ENCODE data around the gene HTR2B. TPM values are rescaled to one million over a fixed set of nuclear protein-coding genes. Genes with fewer than 3 reads are reported as not detected.

HTR2B gene
- total RNA-seq, 2 donors from 2014 or later, result not detected

GRCh38 chr2:231111987-231112386, 12.9 kb downstream of the HTR2B start:
- no peak for TF ChIP-seq CTCF (conservative IDR thresholded peaks at IDR 0.05)
- WGBS, 2 experiments (ENCODE audit: insufficient coverage in 1 of 2, insufficient read length in 1 of 2), result 91 to 100% methylated on average over 1 of the region's 1 CpG
- Histone ChIP-seq H3K4me1 (ENCODE audit: control insufficient read depth, insufficient read depth, low read length) (no peaks in the 10 kb centered on the region), H3K27me3 (ENCODE audit: control insufficient read depth, insufficient read depth, low read length, poor library complexity, severe bottlenecking) (no peaks in the 10 kb centered on the region), H3K4me3 (ENCODE audit: low read length) (no peak overlapping the region), H3K9me3 (ENCODE audit: control insufficient read depth, low read length) (no peaks in the 10 kb centered on the region), H3K9ac (ENCODE audit: extremely low read depth, low read length, poor library complexity, severe bottlenecking) (no peak overlapping the region), H3K36me3 (ENCODE audit: control insufficient read depth, insufficient read depth, low read length) (peaks cover 76% of the 10 kb centered on the region), H3K27ac (ENCODE audit: low read depth, low read length) (no peak overlapping the region)
- no peaks in the 10 kb centered on the region for H3K27me3 Mint-ChIP-seq (ENCODE audit: insufficient read depth)
- no peak for DNase-seq
- no peaks in the 10 kb centered on the region for H3K9me3 Mint-ChIP-seq
- no peak overlapping the region for H3K4me3 Mint-ChIP-seq
- H3K4me1 Mint-ChIP-seq, result peaks cover 4% of the 10 kb centered on the region
- H3K36me3 Mint-ChIP-seq (ENCODE audit: low read depth), result peaks cover 47% of the 10 kb centered on the region
- no peak overlapping the region for H3K27ac Mint-ChIP-seq

- Histone ChIP-seq H3K4me3 (ENCODE audit: low read length) (no peak overlapping the region), H3K4me1 (ENCODE audit: control insufficient read depth, insufficient read depth, low read length) (no peaks in the 10 kb centered on the region), H3K9me3 (ENCODE audit: control insufficient read depth, low read length) (no peaks in the 10 kb centered on the region), H3K27me3 (ENCODE audit: control insufficient read depth, insufficient read depth, low read length, poor library complexity, severe bottlenecking) (no peaks in the 10 kb centered on the region), H3K36me3 (ENCODE audit: control insufficient read depth, insufficient read depth, low read length) (peaks cover 85% of the 10 kb centered on the region), H3K27ac (ENCODE audit: low read depth, low read length) (no peak overlapping the region), H3K9ac (ENCODE audit: extremely low read depth, low read length, poor library complexity, severe bottlenecking) (no peak overlapping the region)
- no peak overlapping the region for H3K27ac Mint-ChIP-seq
- H3K27me3 Mint-ChIP-seq (ENCODE audit: insufficient read depth), result no peaks in the 10 kb centered on the region
- no peak for DNase-seq
- H3K4me1 Mint-ChIP-seq, result peaks cover 4% of the 10 kb centered on the region
- 80 to 84% methylated on average over 1 of the region's 1 CpG for WGBS, 2 experiments (ENCODE audit: insufficient coverage in 1 of 2, insufficient read length in 1 of 2)
- H3K4me3 Mint-ChIP-seq, result no peak overlapping the region
- TF ChIP-seq CTCF (conservative IDR thresholded peaks at IDR 0.05), result no peak
- no peaks in the 10 kb centered on the region for H3K9me3 Mint-ChIP-seq
- H3K36me3 Mint-ChIP-seq (ENCODE audit: low read depth), result peaks cover 57% of the 10 kb centered on the region
Measured at GRCh38 chr2:231110551-231110950, 14.3 kb downstream of the HTR2B start.

GRCh38 chr2:231104115-231104713, 20.6 kb downstream of the HTR2B start:
- peaks cover 21% of the 10 kb centered on the region for H3K9me3 Mint-ChIP-seq
- H3K36me3 Mint-ChIP-seq (ENCODE audit: low read depth), result peaks cover 49% of the 10 kb centered on the region
- WGBS, 2 experiments (ENCODE audit: insufficient coverage in 1 of 2, insufficient read length in 1 of 2), result 42% methylated on average over 2 of the region's 3 CpGs; no CpG with 5 or more reads in 1 of the 2 experiments

More at GRCh38 chr2:231104115-231104713, 20.6 kb downstream of the HTR2B start:
- Histone ChIP-seq H3K36me3 (ENCODE audit: control insufficient read depth, insufficient read depth, low read length) (peaks cover 72% of the 10 kb centered on the region), H3K4me1 (ENCODE audit: control insufficient read depth, insufficient read depth, low read length) (peaks cover 2% of the 10 kb centered on the region), H3K4me3 (ENCODE audit: low read length) (no peak overlapping the region), H3K9ac (ENCODE audit: extremely low read depth, low read length, poor library complexity, severe bottlenecking) (no peak overlapping the region), H3K9me3 (ENCODE audit: control insufficient read depth, low read length) (peaks cover 16% of the 10 kb centered on the region), H3K27ac (ENCODE audit: low read depth, low read length) (no peak overlapping the region), H3K27me3 (ENCODE audit: control insufficient read depth, insufficient read depth, low read length, poor library complexity, severe bottlenecking) (no peaks in the 10 kb centered on the region)
- Mint-ChIP-seq H3K27ac (no peak overlapping the region), H3K4me1 (peaks cover 10% of the 10 kb centered on the region), H3K4me3 (no peak overlapping the region), H3K27me3 (ENCODE audit: insufficient read depth) (no peaks in the 10 kb centered on the region)
- peak; percentile 84 for DNase-seq
- TF ChIP-seq CTCF (conservative IDR thresholded peaks at IDR 0.05), result peak; percentile 86
